H9 (cell line): ENCODE measurements around the gene EHMT2. TPM values are rescaled to one million over a fixed set of nuclear protein-coding genes. Genes with fewer than 3 reads are reported as not detected.

ENCODE experiments used
- DNase-seq: peaks from one replicate; pipeline ENCODE4 v3.0.0-alpha.2; 2017
- H2AFZ ChIP-seq: one replicate; pipeline ENCODE4 v1.6.1; 2013; ENCODE audit warnings: mild to moderate bottlenecking, low read length, control low read depth, moderate library complexity
- H2AK5ac ChIP-seq: 2 replicates; pipeline ENCODE4 v1.6.1; 2013; ENCODE audit warnings: low read length, control low read depth, mixed read lengths; ENCODE audit not compliant: insufficient read length
- H2BK120ac ChIP-seq: one replicate; pipeline ENCODE4 v1.6.1; 2013; ENCODE audit warnings: low read depth, mild to moderate bottlenecking, low read length, control low read depth, inconsistent platforms; ENCODE audit not compliant: poor library complexity, severe bottlenecking
- H2BK12ac ChIP-seq: 2 replicates; pipeline ENCODE4 v1.6.1; 2013; ENCODE audit warnings: low read length, control low read depth, mixed read lengths, low read depth; ENCODE audit not compliant: insufficient read length
- H2BK15ac ChIP-seq: 2 replicates; pipeline ENCODE4 v1.6.1; 2013; ENCODE audit warnings: low read depth, low read length, control low read depth
- H2BK20ac ChIP-seq: one replicate; pipeline ENCODE4 v1.6.1; 2013; ENCODE audit warnings: low read depth, mild to moderate bottlenecking, low read length, control low read depth, inconsistent platforms; ENCODE audit not compliant: poor library complexity, severe bottlenecking
- H2BK5ac ChIP-seq: 2 replicates; pipeline ENCODE4 v1.6.1; 2013; ENCODE audit warnings: low read length, control low read depth, mixed read lengths; ENCODE audit not compliant: insufficient read length
- H3K14ac ChIP-seq: 2 replicates; pipeline ENCODE4 v1.6.1; 2013; ENCODE audit warnings: low read length, control low read depth; ENCODE audit not compliant: insufficient read depth
- H3K18ac ChIP-seq: 2 replicates; pipeline ENCODE4 v1.6.1; 2013; ENCODE audit warnings: low read depth, mild to moderate bottlenecking, mixed read lengths, low read length, control low read depth; ENCODE audit not compliant: insufficient read length
- H3K23ac ChIP-seq: 2 replicates; pipeline ENCODE4 v1.6.1; 2013; ENCODE audit warnings: low read length, control low read depth, mixed read lengths, low read depth; ENCODE audit not compliant: insufficient read length
- H3K23me2 ChIP-seq: 2 replicates; pipeline ENCODE4 v1.6.1; 2013; ENCODE audit warnings: low read depth, mild to moderate bottlenecking, mixed read lengths, low read length, control low read depth; ENCODE audit not compliant: insufficient read length, poor library complexity, severe bottlenecking
- H3K27ac ChIP-seq: 2 replicates; pipeline ENCODE4 v1.5.1; 2013; ENCODE audit warnings: low read length, control low read depth, mixed read lengths, low read depth; ENCODE audit not compliant: insufficient read length
- H3K27me3 ChIP-seq: 2 replicates; pipeline ENCODE4 v1.6.1; 2013; ENCODE audit warnings: low read length, control low read depth, inconsistent platforms; ENCODE audit not compliant: insufficient read depth
- H3K4ac ChIP-seq: 2 replicates; pipeline ENCODE4 v1.6.1; 2013; ENCODE audit warnings: low read depth, mild to moderate bottlenecking, control low read depth, inconsistent platforms, low read length, moderate library complexity
- H3K4me1 ChIP-seq: 2 replicates; pipeline ENCODE4 v1.6.1; 2013; ENCODE audit warnings: low read length, control low read depth, inconsistent platforms; ENCODE audit not compliant: insufficient read depth
- H3K4me2 ChIP-seq: 2 replicates; pipeline ENCODE4 v1.6.1; 2013; ENCODE audit warnings: low read length, control low read depth, mixed read lengths; ENCODE audit not compliant: insufficient read length, insufficient read depth
- H3K56ac ChIP-seq: 2 replicates; pipeline ENCODE4 v1.6.1; 2013; ENCODE audit warnings: low read depth, mild to moderate bottlenecking, mixed read lengths, low read length, control low read depth; ENCODE audit not compliant: insufficient read length
- H3K79me1 ChIP-seq: 2 replicates; pipeline ENCODE4 v1.6.1; 2013; ENCODE audit warnings: low read depth, mild to moderate bottlenecking, moderate library complexity, low read length, control low read depth, inconsistent platforms; ENCODE audit not compliant: insufficient read depth, poor library complexity, severe bottlenecking
- H3K79me2 ChIP-seq: 2 replicates; pipeline ENCODE4 v1.6.1; 2013; ENCODE audit warnings: low read length, control low read depth, inconsistent platforms; ENCODE audit not compliant: insufficient read depth
- H3K9ac ChIP-seq: 2 replicates; pipeline ENCODE4 v1.6.1; 2013; ENCODE audit warnings: low read length, control low read depth, mixed read lengths; ENCODE audit not compliant: insufficient read length; ENCODE audit errors: extremely low read depth
- H3K9me3 ChIP-seq: one replicate; pipeline ENCODE4 v1.6.1; 2013; ENCODE audit warnings: low read depth, low read length, inconsistent platforms; ENCODE audit not compliant: control insufficient read depth
- H3T11ph ChIP-seq: one replicate; pipeline ENCODE4 v1.6.1; 2013; ENCODE audit warnings: mild to moderate bottlenecking, low read length, control low read depth, inconsistent platforms
- H4K20me1 ChIP-seq: one replicate; pipeline ENCODE4 v1.6.1; 2013; ENCODE audit not compliant: control insufficient read depth, insufficient read length, insufficient read depth
- H4K5ac ChIP-seq: 2 replicates; pipeline ENCODE4 v1.6.1; 2013; ENCODE audit warnings: low read depth, mild to moderate bottlenecking, mixed read lengths, low read length, control low read depth; ENCODE audit not compliant: insufficient read length
- H4K8ac ChIP-seq: replicated peaks from 2 replicates; pipeline ENCODE4 v1.6.1; 2013; ENCODE audit warnings: low read length, control low read depth, mixed read lengths, low read depth; ENCODE audit not compliant: insufficient read length
- H4K91ac ChIP-seq: 2 replicates; pipeline ENCODE4 v1.6.1; 2013; ENCODE audit warnings: low read depth, mild to moderate bottlenecking, moderate library complexity, mixed read lengths, low read length, control low read depth; ENCODE audit not compliant: insufficient read length
- H3K27ac Mint-ChIP-seq, 3 experiments: 2 replicates in 2 of 3; 3 replicates in 1 of 3; pipeline ENCODE4 v1.8.0; 2020 to 2021; ENCODE audit warnings: mixed read lengths in 3 of 3, mild to moderate bottlenecking in 1 of 3, moderate library complexity in 1 of 3
- H3K27me3 Mint-ChIP-seq: 2 replicates; pipeline ENCODE4 v1.8.0; 2021; ENCODE audit warnings: low read depth, mild to moderate bottlenecking, moderate library complexity, mixed read lengths
- H3K36me3 Mint-ChIP-seq, 3 experiments: 2 replicates in 2 of 3; 3 replicates in 1 of 3; pipeline ENCODE4 v1.8.0; 2020 to 2021; ENCODE audit warnings: low read depth in 3 of 3, mixed read lengths in 3 of 3; ENCODE audit not compliant: insufficient read depth in 1 of 3
- H3K4me1 Mint-ChIP-seq, 2 experiments: 2 replicates each; pipeline ENCODE4 v1.8.0; 2020; ENCODE audit warnings: mixed read lengths in 2 of 2
- H3K4me3 Mint-ChIP-seq, 2 experiments: 2 replicates in 1 of 2; 3 replicates in 1 of 2; pipeline ENCODE4 v1.8.0; 2020 to 2021; ENCODE audit warnings: mild to moderate bottlenecking in 2 of 2, mixed read lengths in 2 of 2, moderate library complexity in 1 of 2
- H3K9me3 Mint-ChIP-seq, 2 experiments: 2 replicates in 1 of 2; 3 replicates in 1 of 2; pipeline ENCODE4 v1.8.0; 2020; ENCODE audit warnings: mild to moderate bottlenecking in 2 of 2, mixed read lengths in 2 of 2, moderate library complexity in 1 of 2
- CTCF ChIP-seq: fragments of 200-600 bp; sonication (generic); conservative IDR thresholded peaks from 3 replicates; pipeline ENCODE4 v1.8.0; 2021; ENCODE audit warnings: antibody characterized with exemption, mild to moderate bottlenecking
- WGBS: extraction: QIAGEN DNeasy Blood & Tissue Kit; methylation state at CpG from one replicate; pipeline ENCODE4 v1.1.7; 2013; ENCODE audit warnings: missing lambda C conversion rate, low lambda C conversion rate, mixed read lengths; ENCODE audit not compliant: insufficient read length; ENCODE audit errors: extremely low coverage; 5-methylcytosine and 5-hydroxymethylcytosine counted together
- total RNA-seq: library from RNA; stranded (reverse); gene quantifications from 2 replicates; pipeline ENCODE4 v1.2.1, GENCODE V29; 2021

EHMT2 gene
- total RNA-seq, 1 experiment from 2014 or later = 124 TPM

- Histone ChIP-seq H3K4me2 (no peak overlapping the region), H3K23ac (no peak overlapping the region), H4K5ac (no peak overlapping the region), H2BK20ac (no peak overlapping the region), H3K9me3 (no peaks in the 10 kb centered on the region), H2AFZ (no peak overlapping the region), H4K20me1 (no peaks in the 10 kb centered on the region), H3K79me2 (no peaks in the 10 kb centered on the region), H3K56ac (no peak overlapping the region), H3K27ac (no peak overlapping the region), H3K18ac (no peak overlapping the region), H3K9ac (no peak overlapping the region), H2AK5ac (no peak overlapping the region), H3K27me3 (no peaks in the 10 kb centered on the region), H4K8ac (no peak overlapping the region), H3K79me1 (no peaks in the 10 kb centered on the region), H3K14ac (no peak overlapping the region), H3K4me1 (no peaks in the 10 kb centered on the region), H2BK15ac (no peak overlapping the region), H3K23me2 (peaks cover 12% of the 10 kb centered on the region), H2BK120ac (no peak overlapping the region), H4K91ac (no peak overlapping the region), H3K4ac (no peak overlapping the region), H2BK5ac (no peak overlapping the region), H2BK12ac (no peak overlapping the region), H3T11ph (no peak overlapping the region)
- H3K9me3 Mint-ChIP-seq = peaks cover 2 to 3% of the 10 kb centered on the region in 2 experiments
- no peak for DNase-seq
- peak overlapping the region in 1 of 2 experiments; percentile 58; a peak in 1 of 5 replicates for H3K4me3 Mint-ChIP-seq
- no peak overlapping the region; a peak in 1 of 7 replicates for H3K27ac Mint-ChIP-seq
- WGBS = no CpG with 5 or more reads among the region's 13 CpGs
- no peak for TF ChIP-seq CTCF
- peaks cover 13 to 16% of the 10 kb centered on the region in 2 experiments for H3K4me1 Mint-ChIP-seq
- peaks cover 2% of the 10 kb centered on the region for H3K27me3 Mint-ChIP-seq
- peaks cover 10 to 33% (median 19%) of the 10 kb centered on the region in 3 experiments; a peak in 6 of 7 replicates for H3K36me3 Mint-ChIP-seq
Measured at GRCh38 chr6:31860349-31860748, 37.1 kb downstream of the EHMT2 start.
